HG02884 (cell line): ENCODE data around the gene TMBIM6.
"Not testable (repeated sequence)": the region's sequence is repeated elsewhere in the genome, so short reads cannot be mapped to it uniquely, and the experiment has no call there.

Experiments
- ATAC-seq: cut with Tn5 transposase; IDR thresholded peaks from one replicate; pipeline ENCODE4 v1.9.1; 2021; ENCODE audit warnings: mild to moderate bottlenecking, moderate library complexity; ENCODE audit not compliant: unreplicated experiment

TMBIM6 gene

DNA sequence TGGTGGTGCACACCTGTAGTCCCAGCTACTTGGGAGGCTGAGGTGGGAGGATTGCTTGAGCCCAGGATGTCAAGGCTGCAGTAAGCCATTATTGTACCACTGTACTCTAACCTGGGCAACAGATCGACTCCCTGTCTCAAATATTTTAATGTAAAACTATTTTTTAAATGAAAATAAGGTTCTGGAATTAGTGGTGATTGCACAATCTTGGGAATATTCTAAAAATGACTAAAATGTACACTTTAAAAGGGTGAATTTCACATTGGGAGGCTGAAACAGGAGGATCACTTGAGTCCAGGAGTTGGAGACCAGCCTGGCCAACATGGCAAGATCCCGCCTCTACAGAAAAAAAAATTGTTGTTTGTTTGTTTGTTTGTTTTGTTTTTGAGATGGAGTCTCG lies 12.9 kb upstream of the TMBIM6 start:
- ATAC-seq = no peak

- ATAC-seq = no peak
Observed at GRCh38 chr12:49730050-49730449, 11.3 kb upstream of the TMBIM6 start.

GRCh38 chr12:49730568-49731101 lies 10.7 kb upstream of the TMBIM6 start:
- ATAC-seq = no peak

- no peak for ATAC-seq
Observed at GRCh38 chr12:49733219-49734017, 7.9 kb upstream of the TMBIM6 start.

- ATAC-seq = not testable (repeated sequence)
Observed at GRCh38 chr12:49734900-49735299, 6.5 kb upstream of the TMBIM6 start.

GRCh38 chr12:49738721-49739120 lies 2.6 kb upstream of the TMBIM6 start:
- not testable (repeated sequence) for ATAC-seq

- not testable (repeated sequence) for ATAC-seq
Observed at GRCh38 chr12:49740277-49740676, 1.1 kb upstream of the TMBIM6 start.

- peak; percentile 38 for ATAC-seq
Observed at GRCh38 chr12:49741882-49742620, 694 bp downstream of the TMBIM6 start.

GRCh38 chr12:49744363-49744885 lies 3.1 kb downstream of the TMBIM6 start:
- no peak for ATAC-seq

GRCh38 chr12:49748306-49748705 lies 6.9 kb downstream of the TMBIM6 start:
- no peak for ATAC-seq

DNA sequence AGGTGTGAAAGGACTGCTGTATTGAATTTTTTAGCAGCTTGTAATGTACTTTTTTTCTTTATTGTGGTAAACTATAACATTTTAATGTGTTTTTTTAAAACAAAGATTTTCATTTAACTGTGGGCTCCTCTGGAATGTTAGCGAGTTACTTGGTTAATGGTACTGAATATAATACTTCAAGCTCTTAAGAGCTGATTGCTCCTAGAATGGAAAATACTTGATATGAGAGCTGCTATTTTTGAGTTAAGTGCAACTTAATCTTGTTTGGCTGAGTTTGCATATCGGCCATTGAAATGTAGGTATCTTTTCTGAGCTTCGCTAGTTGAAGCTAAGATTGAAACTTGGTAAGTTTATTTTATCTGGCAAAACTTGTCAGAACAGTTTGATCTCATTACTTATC lies 7.4 kb downstream of the TMBIM6 start:
- no peak for ATAC-seq

GRCh38 chr12:49750027-49750995 lies 9.0 kb downstream of the TMBIM6 start:
- ATAC-seq = peak; percentile 63

DNA sequence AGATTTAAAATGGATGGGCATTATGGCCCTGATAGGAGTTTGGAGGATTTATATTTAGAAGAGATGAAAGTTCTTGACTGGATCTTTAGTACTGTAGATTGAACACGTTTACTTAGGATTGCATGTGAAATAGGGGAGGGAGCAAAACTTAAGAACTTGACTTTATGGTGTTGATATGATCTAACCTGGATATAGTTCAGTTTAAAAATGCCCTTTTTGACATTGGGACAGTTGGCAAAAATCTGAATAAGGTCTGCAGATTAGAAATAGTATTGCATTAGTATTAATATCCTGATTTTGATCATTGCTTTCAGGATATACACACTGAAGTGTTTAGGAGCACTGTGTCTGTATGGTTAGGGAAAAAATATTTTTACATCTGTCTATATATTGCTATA lies 9.6 kb downstream of the TMBIM6 start:
- no peak for ATAC-seq

GRCh38 chr12:49761677-49762467 lies 20.5 kb downstream of the TMBIM6 start:
- ATAC-seq = no peak

GRCh38 chr12:49762468-49762847 lies 21.1 kb downstream of the TMBIM6 start:
- ATAC-seq = no peak

DNA sequence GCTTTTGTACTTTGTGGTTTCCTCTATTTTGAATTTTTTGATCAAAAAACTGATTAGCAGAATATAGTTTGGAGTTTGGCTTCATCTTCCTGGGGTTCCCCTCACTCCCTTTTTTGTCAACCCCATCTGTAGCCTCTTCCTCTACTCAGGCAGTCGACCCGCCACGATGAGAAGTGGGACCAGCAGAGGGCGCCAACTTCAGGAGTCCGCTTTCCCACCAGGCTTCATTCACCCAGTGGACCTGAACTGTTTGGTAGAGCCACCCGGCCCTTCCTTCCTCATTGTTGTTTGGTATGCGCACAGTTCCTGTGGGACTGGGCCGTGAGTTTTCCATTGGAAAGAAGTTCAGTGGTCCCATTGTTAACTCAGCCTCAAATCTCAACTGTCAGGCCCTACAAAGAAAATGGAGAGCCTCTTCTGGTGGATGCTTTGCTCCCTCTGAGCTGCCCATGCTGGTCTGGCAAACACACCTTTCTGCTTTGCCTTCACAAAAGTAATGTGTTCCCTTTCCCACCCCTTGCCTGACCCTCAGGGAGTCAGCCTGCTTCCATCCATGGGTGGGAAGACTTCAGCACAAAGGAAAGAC lies 21.7 kb downstream of the TMBIM6 start:
- ATAC-seq = no peak

GRCh38 chr12:49764126-49764525 lies 22.8 kb downstream of the TMBIM6 start:
- no peak for ATAC-seq

DNA sequence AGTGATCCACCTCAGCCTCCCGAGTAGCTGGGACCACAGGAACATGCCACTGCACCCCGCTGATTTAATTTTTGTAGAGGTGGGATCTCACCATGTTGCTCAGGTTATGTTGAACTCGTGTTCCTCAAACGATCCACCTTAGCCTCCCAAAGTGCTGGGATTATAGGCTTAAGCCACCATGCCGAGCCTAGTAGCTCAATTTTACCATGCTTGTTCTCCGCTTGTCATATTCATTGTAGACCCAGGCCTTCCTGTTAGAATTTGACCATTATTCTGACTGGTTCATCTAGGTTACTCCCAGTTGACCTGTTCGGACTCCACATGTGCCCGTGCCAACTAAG lies 24.7 kb downstream of the TMBIM6 start:
- no peak for ATAC-seq

- no peak for ATAC-seq
Observed at GRCh38 chr12:49767333-49767732, 26.0 kb downstream of the TMBIM6 start.

DNA sequence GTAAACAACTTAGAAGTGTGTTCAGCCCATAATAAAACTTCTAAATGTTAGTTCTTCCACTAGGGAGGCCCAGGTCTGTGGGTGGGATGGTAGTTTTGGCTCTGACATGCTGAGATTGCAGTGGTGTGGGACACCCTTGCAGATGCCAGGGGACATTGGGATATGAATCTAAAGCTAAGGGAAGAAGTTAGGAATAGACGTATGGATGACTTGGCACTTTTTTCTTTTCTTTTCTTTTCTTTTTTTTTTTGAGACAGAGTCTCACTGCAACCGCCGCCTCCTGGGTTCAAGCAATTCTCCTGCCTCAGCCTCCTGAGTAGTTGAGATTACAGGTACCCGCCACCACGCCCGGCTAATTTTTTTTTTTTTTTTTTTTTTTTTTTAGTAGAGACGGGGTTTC lies 31.7 kb downstream of the TMBIM6 start:
- not testable (repeated sequence) for ATAC-seq
